Bronchial smooth muscle cell (primary cell): ENCODE measurements around the gene CHST15. TPM values are rescaled to one million over a fixed set of nuclear protein-coding genes. Genes with fewer than 3 reads are reported as not detected.

Source experiments
- total RNA-seq: library from RNA; depleted of rRNA; stranded (reverse); fragments of >200 nt; gene quantifications from 2 replicates; pipeline ENCODE4 v1.2.1, GENCODE V29; 2014

Gene CHST15
- 0.63 and 5.8 TPM in 2 replicates for total RNA-seq

GRCh38 chr10:124092860-124093773, at the start of gene CHST15:
CHST15 (minus strand) TSS chr10:124093598; CDS start chr10:124046212, 47,386 bp downstream.

Other genes with a start within 250 kb of the CHST15 start
- gene CPXM2, start 201.8 kb downstream of the CHST15 start, total RNA-seq, result 9.3 and 41.5 TPM in 2 replicates